GM13976 (cell line): ENCODE measurements around the gene C10orf88.

ENCODE experiments used
- DNase-seq: peaks from one replicate; pipeline ENCODE4 v3.0.0; 2012; ENCODE audit warnings: low spot score
- CTCF ChIP-seq: IDR thresholded peaks from 2 replicates; pipeline ENCODE4 v1.5.1; 2012; ENCODE audit warnings: borderline replicate concordance, mild to moderate bottlenecking; ENCODE audit not compliant: insufficient read depth; ENCODE audit errors: extremely low read depth, missing control alignments, control extremely low read depth
- in situ Hi-C: fragments of 300-500 bp; cut with MboI; formaldehyde crosslinking; loops from one replicate; pipeline ENCODE4 v1.12.0; 2022; ENCODE audit warnings: low sequenced_read_pairs, mixed read lengths, inconsistent platforms; ENCODE audit not compliant: unreplicated experiment

The C10orf88 gene

DNA sequence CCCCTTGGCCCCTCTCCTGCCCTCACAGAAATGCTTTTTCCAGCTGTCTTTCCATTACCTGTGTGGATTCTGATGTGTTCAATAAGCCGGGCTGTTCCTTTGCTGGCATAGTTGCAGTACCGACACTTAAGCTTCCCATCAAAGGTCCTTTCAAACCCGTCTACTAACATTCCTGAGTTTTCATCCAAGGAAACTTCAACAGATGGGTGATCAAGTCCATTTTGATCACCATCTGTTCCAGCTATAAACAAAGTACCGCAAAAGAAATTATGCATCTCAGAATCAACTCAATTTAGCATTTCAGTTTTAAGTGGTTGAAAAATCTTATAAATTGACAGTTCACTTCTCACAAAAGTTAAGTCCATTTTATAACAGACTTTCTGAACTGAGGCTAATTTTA, 41.9 kb upstream of the C10orf88 start:
- DNase-seq: no peak
- no peak for TF ChIP-seq CTCF
- in situ Hi-C loops: no loop called here

GRCh38 chr10:122993797-122994336, 39.8 kb upstream of the C10orf88 start:
- no peak for DNase-seq
- in situ Hi-C loops: no loop called here
- TF ChIP-seq CTCF: no peak

GRCh38 chr10:122992031-122992585, 38.1 kb upstream of the C10orf88 start:
- no peak for TF ChIP-seq CTCF
- in situ Hi-C loops: no loop called here
- no peak for DNase-seq

GRCh38 chr10:122990278-122990677, 36.3 kb upstream of the C10orf88 start:
- TF ChIP-seq CTCF: no peak
- in situ Hi-C loops: no loop called here
- no peak for DNase-seq

GRCh38 chr10:122988501-122988900, 34.5 kb upstream of the C10orf88 start:
- in situ Hi-C loops: no loop called here

GRCh38 chr10:122986335-122986734, 32.3 kb upstream of the C10orf88 start:
- in situ Hi-C loops: no loop called here
- no peak for TF ChIP-seq CTCF
- no peak for DNase-seq

More at GRCh38 chr10:122988501-122988900, 34.5 kb upstream of the C10orf88 start:
- no peak for TF ChIP-seq CTCF
- DNase-seq: no peak

GRCh38 chr10:122984708-122985107, 30.7 kb upstream of the C10orf88 start:
- in situ Hi-C loops: no loop called here
- DNase-seq: no peak
- TF ChIP-seq CTCF: no peak
